Osteoblast (primary cell): ENCODE data around the gene G3BP2. TPM values are rescaled to one million over a fixed set of nuclear protein-coding genes. Genes with fewer than 3 reads are reported as not detected.

Experiments used
- DNase-seq: peaks from one replicate; pipeline ENCODE4 v3.0.0; 2011; ENCODE audit warnings: low spot score, mixed read lengths; ENCODE audit not compliant: insufficient read length; ENCODE audit errors: missing footprints
- H2AFZ ChIP-seq: 2 replicates; pipeline ENCODE4 v1.6.0; 2011; ENCODE audit warnings: mild to moderate bottlenecking, low read length
- H3K27ac ChIP-seq: 2 replicates; pipeline ENCODE4 v1.5.1; 2011; ENCODE audit warnings: mild to moderate bottlenecking, low read depth, low read length, moderate library complexity
- H3K27me3 ChIP-seq: 2 replicates; pipeline ENCODE4 v1.6.0; 2012; ENCODE audit warnings: mild to moderate bottlenecking, control low read depth, inconsistent platforms, low read length, moderate library complexity; ENCODE audit not compliant: insufficient read depth
- H3K36me3 ChIP-seq: 2 replicates; pipeline ENCODE4 v1.5.1; 2011; ENCODE audit warnings: mild to moderate bottlenecking, low read length, control low read depth, moderate library complexity; ENCODE audit not compliant: insufficient read depth
- H3K4me1 ChIP-seq: 2 replicates; pipeline ENCODE4 v1.5.1; 2011; ENCODE audit warnings: mild to moderate bottlenecking, low read length, control low read depth, moderate library complexity; ENCODE audit not compliant: insufficient read depth
- H3K4me2 ChIP-seq: 2 replicates; pipeline ENCODE4 v1.6.0; 2011; ENCODE audit warnings: mild to moderate bottlenecking, low read length; ENCODE audit not compliant: insufficient read depth
- H3K4me3 ChIP-seq: fragments of 200-600 bp; sonication (generic); 3 replicates; pipeline ENCODE4 v1.5.1; 2012; ENCODE audit warnings: mild to moderate bottlenecking, low read length, inconsistent platforms; ENCODE audit not compliant: insufficient read depth
- H3K79me2 ChIP-seq: 2 replicates; pipeline ENCODE4 v1.6.0; 2012; ENCODE audit warnings: mild to moderate bottlenecking, low read length, control low read depth, inconsistent platforms; ENCODE audit not compliant: insufficient read depth
- H3K9me3 ChIP-seq: 2 replicates; pipeline ENCODE4 v1.5.1; 2011; ENCODE audit warnings: low read depth, low read length, control low read depth
- H4K20me1 ChIP-seq: 2 replicates; pipeline ENCODE4 v1.6.0; 2012; ENCODE audit warnings: mild to moderate bottlenecking, low read length, control low read depth; ENCODE audit not compliant: insufficient read depth
- CTCF ChIP-seq: IDR thresholded peaks from 2 replicates; pipeline ENCODE4 v1.5.1; 2011; ENCODE audit warnings: mild to moderate bottlenecking, low read depth, low read length, moderate library complexity; ENCODE audit errors: extremely low read depth
- total RNA-seq: library from RNA; depleted of rRNA; stranded (reverse); fragments of >200 nt; gene quantifications from 2 replicates; pipeline ENCODE4 v1.2.3, GENCODE V29; 2012

G3BP2 gene
- total RNA-seq, 1 donor, result 171 TPM

GRCh38 chr4:75659512-75660031 is 13.6 kb downstream of the G3BP2 start:
- no peak overlapping the region for H3K4me2 ChIP-seq
- no peak overlapping the region for H3K4me3 ChIP-seq
- TF ChIP-seq CTCF, result no peak
- peaks cover 72% of the 10 kb centered on the region for H3K79me2 ChIP-seq
- peaks cover 3% of the 10 kb centered on the region for H3K4me1 ChIP-seq
- DNase-seq, result no peak
- no peak overlapping the region for H2AFZ ChIP-seq
- H3K27ac ChIP-seq, result no peak overlapping the region
- H3K36me3 ChIP-seq, result peaks cover 48% of the 10 kb centered on the region
- H3K9me3 ChIP-seq, result no peaks in the 10 kb centered on the region
- peaks cover 25% of the 10 kb centered on the region for H4K20me1 ChIP-seq
- no peaks in the 10 kb centered on the region for H3K27me3 ChIP-seq

- no peak for DNase-seq
- no peaks in the 10 kb centered on the region for H3K9me3 ChIP-seq
- peaks cover 26% of the 10 kb centered on the region for H4K20me1 ChIP-seq
- peak overlapping the region; percentile 36 for H3K27ac ChIP-seq
- H3K4me1 ChIP-seq, result peaks cover 3% of the 10 kb centered on the region
- H3K36me3 ChIP-seq, result peaks cover 55% of the 10 kb centered on the region
- no peak for TF ChIP-seq CTCF
- H2AFZ ChIP-seq, result no peak overlapping the region
- no peaks in the 10 kb centered on the region for H3K27me3 ChIP-seq
- no peak overlapping the region for H3K4me2 ChIP-seq
- H3K4me3 ChIP-seq, result no peak overlapping the region
- peaks cover 65% of the 10 kb centered on the region for H3K79me2 ChIP-seq
Measured at GRCh38 chr4:75658876-75659275, 14.3 kb downstream of the G3BP2 start.

DNA sequence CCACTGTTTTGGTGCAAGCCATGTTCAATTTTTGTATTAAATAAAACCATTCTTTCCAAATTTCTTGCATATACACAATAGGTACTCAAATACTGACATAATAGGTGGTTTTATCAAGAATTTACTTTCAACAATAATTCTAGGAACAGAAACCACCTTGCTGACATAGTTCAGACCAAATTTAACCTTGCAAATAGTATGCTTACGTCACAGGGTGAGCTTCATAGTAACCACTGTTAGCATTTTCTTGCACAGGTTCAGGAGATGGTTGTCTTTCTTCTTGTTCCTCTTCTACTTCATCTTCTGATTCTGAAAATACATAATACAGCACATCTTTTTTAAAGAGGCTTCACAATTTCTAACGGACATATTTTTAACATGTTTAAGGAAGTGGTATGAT is 17.6 kb downstream of the G3BP2 start:
- peaks cover 59% of the 10 kb centered on the region for H3K79me2 ChIP-seq
- no peak overlapping the region for H3K4me2 ChIP-seq
- no peak overlapping the region for H2AFZ ChIP-seq
- no peak overlapping the region for H3K27ac ChIP-seq
- H3K4me1 ChIP-seq, result no peaks in the 10 kb centered on the region
- peaks cover 21% of the 10 kb centered on the region for H4K20me1 ChIP-seq
- no peak for DNase-seq
- no peaks in the 10 kb centered on the region for H3K9me3 ChIP-seq
- H3K27me3 ChIP-seq, result no peaks in the 10 kb centered on the region
- TF ChIP-seq CTCF, result no peak
- no peak overlapping the region for H3K4me3 ChIP-seq
- H3K36me3 ChIP-seq, result peaks cover 68% of the 10 kb centered on the region

DNA sequence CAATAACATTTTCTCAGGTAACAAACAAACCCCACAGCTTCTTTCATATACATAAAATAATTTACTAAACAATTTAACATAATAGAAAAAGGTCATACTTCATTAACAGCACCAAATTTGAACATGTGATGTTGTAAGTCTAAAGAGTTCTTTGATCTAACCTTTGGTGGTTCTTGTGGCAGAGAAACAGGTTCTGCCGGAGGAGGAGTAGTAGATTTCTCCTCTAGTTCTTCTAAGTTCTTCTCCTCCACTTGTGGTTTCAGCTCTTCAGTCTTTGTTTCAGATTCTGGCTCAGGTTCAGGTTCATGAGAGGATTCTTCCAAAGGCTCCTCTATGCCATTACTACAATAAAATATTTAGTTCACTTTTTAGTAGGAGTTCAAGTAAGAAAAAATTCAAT is 18.3 kb downstream of the G3BP2 start:
- no peaks in the 10 kb centered on the region for H3K4me1 ChIP-seq
- H3K4me3 ChIP-seq, result no peak overlapping the region
- no peak for TF ChIP-seq CTCF
- no peak overlapping the region for H2AFZ ChIP-seq
- no peaks in the 10 kb centered on the region for H3K9me3 ChIP-seq
- peaks cover 72% of the 10 kb centered on the region for H3K36me3 ChIP-seq
- H3K4me2 ChIP-seq, result no peak overlapping the region
- peaks cover 19% of the 10 kb centered on the region for H4K20me1 ChIP-seq
- peaks cover 53% of the 10 kb centered on the region for H3K79me2 ChIP-seq
- H3K27me3 ChIP-seq, result no peaks in the 10 kb centered on the region
- DNase-seq, result no peak
- no peak overlapping the region for H3K27ac ChIP-seq
